Measurements from ENCODE around the gene CIAO1.

GRCh38 chr2:96267159-96267971 lies 1.3 kb downstream of the CIAO1 start:
- TF ChIP-seq CTCF (IDR thresholded peaks at IDR 0.05) (peak in 1 of 4 experiments; percentile 4), POLR2AphosphoS5 (IDR thresholded peaks at IDR 0.05) (no peak)

Measured in prostate gland (tissue), 2 donors.